ENCODE results near the gene ZNF337. TPM values are rescaled to one million over a fixed set of nuclear protein-coding genes. Genes with fewer than 3 reads are reported as not detected.
A peak's percentile ranks its signal among the peaks of the same experiment; 100 is the strongest.

The ZNF337 gene
- total RNA-seq, 1 experiment from 2014 or later = 10.3 TPM

- DNase-seq = no peak
- H3K9me3 Mint-ChIP-seq = peaks cover 8 to 20% of the 10 kb centered on the region in 2 experiments; a peak in 4 of 5 replicates
- Histone ChIP-seq H2AK5ac (ENCODE audit: insufficient read length, low read length) (no peak overlapping the region), H2BK5ac (ENCODE audit: insufficient read length, low read length) (no peak overlapping the region), H3K79me1 (ENCODE audit: insufficient read depth, low read depth, low read length, poor library complexity, severe bottlenecking) (no peaks in the 10 kb centered on the region), H3K18ac (ENCODE audit: insufficient read length, low read depth, low read length) (peak overlapping the region; percentile 88), H3K56ac (ENCODE audit: insufficient read length, low read depth, low read length) (no peak overlapping the region), H2BK12ac (ENCODE audit: insufficient read length, low read depth, low read length) (peak overlapping the region; percentile 55), H3K79me2 (ENCODE audit: insufficient read depth, low read length) (peaks cover 2% of the 10 kb centered on the region; the same call in 1 of the 2 replicates), H3K9ac (ENCODE audit: extremely low read depth, insufficient read length, low read length) (peak overlapping the region; percentile 89), H3K4me1 (ENCODE audit: insufficient read depth, low read length) (no peaks in the 10 kb centered on the region), H3K23me2 (ENCODE audit: insufficient read length, low read depth, low read length, poor library complexity, severe bottlenecking) (peaks cover 17% of the 10 kb centered on the region), H3K14ac (ENCODE audit: insufficient read depth, low read length) (peak overlapping the region; percentile 93), H4K5ac (ENCODE audit: insufficient read length, low read depth, low read length) (peak overlapping the region; percentile 64), H3K23ac (ENCODE audit: insufficient read length, low read depth, low read length) (no peak overlapping the region), H3T11ph (ENCODE audit: low read length) (no peak overlapping the region), H3K9me3 (ENCODE audit: control insufficient read depth, low read depth, low read length) (peaks cover 2% of the 10 kb centered on the region), H4K20me1 (ENCODE audit: control insufficient read depth, insufficient read depth, insufficient read length) (no peaks in the 10 kb centered on the region), H2BK20ac (ENCODE audit: low read depth, low read length, poor library complexity, severe bottlenecking) (no peak overlapping the region), H3K4me2 (ENCODE audit: insufficient read depth, insufficient read length, low read length) (peak overlapping the region; percentile 84), H3K27me3 (ENCODE audit: insufficient read depth, low read length) (no peaks in the 10 kb centered on the region; the same call in 1 of the 2 replicates), H3K27ac (ENCODE audit: insufficient read length, low read depth, low read length) (no peak overlapping the region), H2BK15ac (ENCODE audit: low read depth, low read length) (0 out of 2 replicates have a peak overlapping the region, but pooled peaks have one; percentile 34), H4K91ac (ENCODE audit: insufficient read length, low read depth, low read length) (no peak overlapping the region), H2BK120ac (ENCODE audit: low read depth, low read length, poor library complexity, severe bottlenecking) (no peak overlapping the region), H4K8ac (replicated peaks; ENCODE audit: insufficient read length, low read depth, low read length) (peak overlapping the region; percentile 86), H3K4ac (ENCODE audit: low read depth, low read length) (no peak overlapping the region), H2AFZ (ENCODE audit: low read length) (no peak overlapping the region)
- H3K36me3 Mint-ChIP-seq (ENCODE audit: insufficient read depth in 1 of 3, low read depth in 3 of 3) = peaks cover 0 to 17% (median 8%) of the 10 kb centered on the region in 3 experiments; a peak in 5 of 7 replicates
- peak overlapping the region; percentile 83 to 84 for H3K4me3 Mint-ChIP-seq
- TF ChIP-seq CTCF (conservative IDR thresholded peaks at IDR 0.05) = no peak
- no CpG with 5 or more reads among the region's 17 CpGs for WGBS (ENCODE audit: extremely low coverage, insufficient read length, low lambda C conversion rate)
- H3K4me1 Mint-ChIP-seq = peaks cover 30 to 32% of the 10 kb centered on the region in 2 experiments
- peak overlapping the region; percentile 70 to 97 (median 91); a peak in 6 of 7 replicates for H3K27ac Mint-ChIP-seq
- peaks cover 15% of the 10 kb centered on the region for H3K27me3 Mint-ChIP-seq (ENCODE audit: low read depth)
Measured at GRCh38 chr20:25624500-25624939, 72.1 kb downstream of the ZNF337 start.

Other genes with a start within 250 kb of the ZNF337 start
- 29.2 and 34.3 TPM in 2 replicates for gene NINL, start 111.3 kb downstream of the ZNF337 start, total RNA-seq (2021)
- 7.0 and 7.1 TPM in 2 replicates for gene NANP, start 72.8 kb downstream of the ZNF337 start, total RNA-seq (2021)